NT2/D1 (cell line): ENCODE results near the gene ZNF66.

ENCODE experiments used
- SUZ12 ChIP-seq: IDR thresholded peaks from 2 replicates; pipeline ENCODE4 v1.6.1; 2011; ENCODE audit not compliant: insufficient read length, insufficient read depth; ENCODE audit errors: extremely low read depth
- YY1 ChIP-seq: IDR thresholded peaks from 2 replicates; pipeline ENCODE4 v1.6.1; 2011; ENCODE audit not compliant: insufficient read length, insufficient read depth
- ZNF274 ChIP-seq: IDR thresholded peaks from 2 replicates; pipeline ENCODE4 v1.6.1; 2011; ENCODE audit warnings: mild to moderate bottlenecking, low read depth, low read length

DNA sequence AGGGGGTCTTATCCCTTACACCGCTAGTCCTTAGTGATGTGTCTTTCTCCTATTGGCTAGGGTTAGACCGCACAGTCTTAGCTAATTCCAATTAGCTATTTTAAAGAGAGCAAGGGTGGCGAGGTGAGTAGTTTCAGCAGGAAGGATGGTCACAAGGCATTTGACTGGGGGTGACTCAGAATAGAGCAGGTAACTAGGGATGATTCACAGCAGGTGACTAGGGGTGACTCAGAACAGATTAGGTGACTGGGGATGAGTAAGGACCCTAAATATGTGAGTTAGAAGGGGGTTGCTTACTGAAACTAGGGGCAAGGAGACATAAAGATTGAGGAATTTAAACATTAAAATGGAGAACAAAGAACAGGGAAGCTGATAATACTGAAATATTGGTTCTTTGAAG, 64.3 kb downstream of the ZNF66 start:
- TF ChIP-seq YY1, result no peak
- no peak for TF ChIP-seq ZNF274
- no peak for TF ChIP-seq SUZ12
